ENCODE measurements around the gene C11orf87.

GRCh38 chr11:109383306-109383705 is 38.7 kb upstream of the C11orf87 start:
- TF ChIP-seq FOS (IDR thresholded peaks at IDR 0.05; ENCODE audit: borderline replicate concordance, extremely low read depth, insufficient read length) (no peak), CTCF (IDR thresholded peaks at IDR 0.05 in 2 of 3, conservative IDR thresholded peaks at IDR 0.05 in 1 of 3; ENCODE audit: control insufficient read depth in 2 of 3, extremely low read depth in 1 of 3, insufficient read depth in 1 of 3, low read depth in 3 of 3, low read length in 3 of 3) (no peak), USF1 (IDR thresholded peaks at IDR 0.05; ENCODE audit: borderline replicate concordance, extremely low read length, insufficient read depth, low read depth, low read length) (no peak), RAD21 (IDR thresholded peaks at IDR 0.05; ENCODE audit: insufficient read depth, low read depth, low read length) (no peak), BHLHE40 (IDR thresholded peaks at IDR 0.05; ENCODE audit: borderline replicate concordance in 1 of 2, low read depth in 2 of 2, low read length in 1 of 2) (no peak), SUZ12 (IDR thresholded peaks at IDR 0.05; ENCODE audit: unreplicated experiment) (no peak), POLR2A (IDR thresholded peaks at IDR 0.05; ENCODE audit: low read depth, low read length) (no peak)
